GM19193 (cell line): ENCODE results near the gene P3H4.

Experiments
- POLR2A ChIP-seq: IDR thresholded peaks from 4 replicates; pipeline ENCODE4 v1.6.1; 2011; ENCODE audit not compliant: insufficient read depth, insufficient read length; ENCODE audit errors: extremely low read depth

Gene P3H4

GRCh38 chr17:41782142-41782541 lies 29.6 kb downstream of the P3H4 start:
- no peak for TF ChIP-seq POLR2A

- no peak for TF ChIP-seq POLR2A
These were observed 30.2 kb downstream of the P3H4 start for GRCh38 chr17:41781404-41782110.

- TF ChIP-seq POLR2A: no peak
These were observed 31.8 kb downstream of the P3H4 start for GRCh38 chr17:41779954-41780353.

- no peak for TF ChIP-seq POLR2A
These were observed 34.1 kb downstream of the P3H4 start for GRCh38 chr17:41777574-41778188.

GRCh38 chr17:41777157-41777573 lies 34.6 kb downstream of the P3H4 start:
- TF ChIP-seq POLR2A: no peak

- TF ChIP-seq POLR2A: no peak
These were observed 36.1 kb downstream of the P3H4 start for GRCh38 chr17:41775394-41776226.

- TF ChIP-seq POLR2A: no peak
These were observed 38.0 kb downstream of the P3H4 start for GRCh38 chr17:41773731-41774193.

GRCh38 chr17:41773190-41773588 lies 38.6 kb downstream of the P3H4 start:
- no peak for TF ChIP-seq POLR2A

- TF ChIP-seq POLR2A: no peak
These were observed 39.1 kb downstream of the P3H4 start for GRCh38 chr17:41772586-41773189.

GRCh38 chr17:41772218-41772585 lies 39.5 kb downstream of the P3H4 start:
- TF ChIP-seq POLR2A: no peak

- no peak for TF ChIP-seq POLR2A
These were observed 40.2 kb downstream of the P3H4 start for GRCh38 chr17:41771389-41772206.

GRCh38 chr17:41769985-41770384 lies 41.8 kb downstream of the P3H4 start:
- no peak for TF ChIP-seq POLR2A

- no peak for TF ChIP-seq POLR2A
These were observed 42.3 kb downstream of the P3H4 start for GRCh38 chr17:41769346-41769862.

- no peak for TF ChIP-seq POLR2A
These were observed 43.0 kb downstream of the P3H4 start for GRCh38 chr17:41768682-41769288.

GRCh38 chr17:41767324-41768042 lies 44.3 kb downstream of the P3H4 start:
- no peak for TF ChIP-seq POLR2A
